ENCODE measurements around the gene KANSL3.
A peak's percentile ranks its signal among the peaks of the same experiment; 100 is the strongest.
"Not testable (repeated sequence)": the region's sequence is repeated elsewhere in the genome, so short reads cannot be mapped to it uniquely, and the experiment has no call there.

Gene KANSL3

DNA sequence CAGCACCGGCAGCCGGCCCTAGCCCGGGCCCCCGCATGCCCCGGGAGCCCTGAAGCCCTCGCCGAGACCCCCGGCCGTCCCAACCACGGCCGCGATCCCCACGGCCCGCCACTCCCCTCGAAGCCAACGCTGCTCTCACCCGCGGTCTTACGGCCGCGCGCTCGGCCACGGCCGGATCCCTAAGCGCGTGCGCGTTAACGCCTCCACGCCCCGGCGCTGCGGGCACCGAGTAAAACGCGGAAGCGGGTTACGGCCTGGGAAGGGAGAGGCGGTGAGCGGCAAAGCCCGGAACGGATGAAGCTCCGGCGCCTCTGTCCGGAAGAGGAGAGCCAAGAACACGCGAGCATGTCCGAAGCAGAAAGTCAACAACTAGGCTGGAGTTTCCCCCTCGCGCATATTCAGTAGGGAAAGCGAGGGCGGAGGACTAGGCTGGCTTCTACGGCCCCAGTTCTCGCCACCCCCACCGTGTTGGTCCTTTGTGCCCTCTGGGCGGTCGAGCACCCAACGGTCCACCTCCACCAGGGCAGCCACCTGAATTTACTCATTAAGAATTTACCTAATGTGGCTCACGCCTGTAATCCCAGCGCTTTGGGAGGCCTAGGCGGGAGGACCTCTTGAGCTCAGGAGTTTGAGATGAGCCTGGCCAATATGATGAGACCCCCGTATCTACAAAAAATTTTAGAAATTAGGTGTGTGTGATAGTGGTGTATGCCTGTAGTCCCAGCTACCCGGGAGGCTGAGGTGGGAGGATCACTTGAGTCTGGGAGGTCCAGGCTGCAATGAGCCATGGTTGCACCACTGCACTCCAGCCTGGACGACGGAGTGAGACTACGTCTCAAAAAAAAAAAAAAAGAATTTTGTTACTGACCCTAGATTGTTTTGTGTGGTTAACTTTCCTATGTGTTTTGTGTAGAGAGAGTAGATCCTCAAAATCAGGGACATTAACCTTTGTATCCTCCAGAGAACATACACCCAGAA lies at the start of gene KANSL3:
Gene KANSL3 (minus strand): TSS at position 169 of the 978 bp plus-strand sequence. CDS start 1,177 bp downstream, outside the sequence.
- DNase-seq: peak; percentile 34 to 91 (median 84)

DNA sequence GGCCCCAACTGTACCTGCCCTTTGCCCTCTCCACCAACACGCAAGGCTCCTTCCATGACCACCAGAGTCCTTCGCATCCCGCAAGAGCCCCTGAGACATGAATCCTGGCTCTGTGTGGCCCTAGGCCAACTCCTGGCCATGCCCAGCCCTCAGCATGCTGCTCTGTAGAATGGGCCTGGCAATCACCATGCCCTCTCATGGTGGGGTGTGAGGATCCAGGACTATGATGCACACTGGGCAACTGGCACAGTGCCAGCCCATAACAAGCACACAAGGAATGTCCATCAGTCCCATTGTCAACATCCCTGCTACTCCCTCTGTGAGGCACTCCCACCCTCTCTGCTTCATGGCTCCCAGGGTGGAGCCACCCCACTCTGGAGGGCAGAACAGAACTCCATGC lies 49.2 kb upstream of the KANSL3 start:
- no peak for DNase-seq

DNA sequence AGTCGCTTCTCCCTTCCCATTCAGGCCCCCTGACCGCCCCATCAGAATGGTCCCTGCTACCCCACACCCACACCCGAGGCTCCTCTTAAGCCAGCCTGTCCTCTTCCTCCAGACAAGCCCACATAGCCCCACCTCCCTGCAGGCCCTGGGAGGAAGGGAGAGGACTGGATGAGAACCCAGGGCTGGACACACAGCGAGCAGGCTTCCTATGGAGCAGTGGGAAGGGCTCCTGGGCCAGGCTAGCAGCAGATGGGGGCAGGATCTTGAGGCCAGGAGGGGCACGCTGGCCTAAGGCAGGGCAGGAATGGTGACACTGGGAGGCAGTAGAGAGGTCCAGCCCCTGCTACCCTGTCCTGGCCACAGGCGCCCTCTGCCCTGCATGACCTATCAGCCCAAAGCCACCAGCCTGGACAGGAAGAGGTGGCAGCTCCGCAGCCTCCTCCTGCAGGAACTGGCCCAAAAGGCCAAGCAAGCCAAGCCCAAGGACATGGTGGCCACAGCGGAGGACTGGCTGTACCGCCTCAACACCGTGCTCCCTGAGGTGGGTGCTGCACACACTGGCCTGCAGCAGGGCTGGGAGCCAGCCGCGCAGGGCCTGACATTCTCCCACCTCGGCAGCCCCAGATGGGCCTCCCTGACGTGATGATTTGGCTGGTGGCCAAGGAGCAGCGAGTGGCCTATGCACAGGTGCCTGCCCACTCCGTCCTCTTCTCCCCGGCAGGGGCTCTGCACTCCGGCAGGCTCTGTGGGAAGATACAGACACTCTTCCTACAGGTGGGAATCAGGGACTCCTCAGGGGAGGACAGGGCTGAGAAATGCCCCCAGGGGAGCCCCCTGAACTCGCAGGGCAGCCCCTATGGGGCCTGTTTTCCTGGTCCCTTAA lies 47.7 kb upstream of the KANSL3 start:
- peak in 1 of 14 donors; percentile 22 for DNase-seq

DNA sequence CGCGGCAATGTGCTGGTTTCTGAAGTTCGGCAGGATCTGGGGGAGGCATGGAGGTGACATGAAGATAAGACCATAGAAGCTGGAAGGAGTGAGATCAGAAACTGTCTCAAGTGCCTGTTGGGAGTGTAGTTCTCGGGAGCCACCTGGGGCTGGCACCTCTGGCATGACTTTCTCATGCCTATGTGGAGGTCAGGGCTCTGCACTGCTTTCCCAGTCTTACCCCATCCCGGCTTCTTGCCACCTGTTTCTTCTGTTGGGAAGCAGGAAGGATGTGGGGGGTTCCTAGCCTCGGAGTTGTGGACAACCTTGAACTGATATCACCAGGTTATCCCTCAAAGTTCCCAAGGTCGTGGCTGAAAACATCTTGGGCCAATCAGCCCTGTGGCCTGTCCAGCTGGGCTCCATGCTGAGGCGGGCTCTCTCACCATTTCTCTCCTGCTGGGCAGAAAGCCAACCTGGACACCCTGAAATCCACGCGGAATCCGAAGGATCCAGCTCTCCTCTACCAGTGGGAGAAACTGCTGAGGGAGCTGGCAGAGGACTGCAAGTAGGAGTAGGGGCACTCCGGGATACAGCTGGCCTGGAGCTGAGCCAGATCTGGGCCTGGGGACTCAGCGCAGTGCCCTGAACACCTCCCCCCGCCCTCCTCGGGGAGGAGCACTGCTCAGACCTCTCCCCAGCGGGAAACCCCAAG lies 46.9 kb upstream of the KANSL3 start:
- DNase-seq: no peak

DNA sequence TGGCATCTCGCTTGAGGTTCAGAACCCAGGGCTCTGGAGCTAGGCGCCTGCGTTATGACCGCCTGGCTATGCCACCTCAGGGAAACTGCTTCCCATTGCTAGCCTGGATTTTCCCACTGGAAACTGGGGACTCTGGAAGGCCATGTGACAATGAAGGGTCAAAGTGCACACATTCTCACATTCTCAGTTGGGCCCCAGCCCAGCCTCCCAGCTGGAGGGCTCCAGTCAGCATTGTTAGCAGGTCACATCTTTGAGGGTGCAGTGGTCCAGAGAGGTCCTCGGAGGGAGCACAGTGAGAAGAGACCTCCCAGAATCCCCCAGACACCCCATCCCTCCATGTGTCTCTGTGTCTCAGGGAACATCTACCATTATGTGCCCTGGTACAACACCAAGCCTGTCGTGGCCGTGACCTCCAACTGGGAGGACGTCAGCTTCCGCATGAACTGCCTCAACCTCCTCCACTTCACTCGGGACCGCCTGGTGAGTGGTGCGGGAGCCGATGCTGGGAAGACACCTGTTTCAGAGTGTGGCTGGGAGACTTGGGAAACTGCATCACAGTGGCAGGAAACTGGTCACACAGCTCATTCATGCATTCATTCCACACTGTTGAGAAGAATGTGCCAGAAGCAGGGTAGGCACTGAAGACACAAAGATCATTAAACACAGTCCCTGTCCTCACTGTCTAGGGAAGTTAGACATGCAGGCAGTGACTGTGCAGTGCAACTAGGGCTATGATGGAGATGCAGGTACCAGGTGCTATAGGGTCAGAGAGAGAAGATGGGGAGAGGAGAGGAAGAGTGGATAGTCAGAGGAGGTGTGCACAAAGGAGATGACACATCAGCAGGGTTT lies 46.1 kb upstream of the KANSL3 start:
- no peak for DNase-seq

DNA sequence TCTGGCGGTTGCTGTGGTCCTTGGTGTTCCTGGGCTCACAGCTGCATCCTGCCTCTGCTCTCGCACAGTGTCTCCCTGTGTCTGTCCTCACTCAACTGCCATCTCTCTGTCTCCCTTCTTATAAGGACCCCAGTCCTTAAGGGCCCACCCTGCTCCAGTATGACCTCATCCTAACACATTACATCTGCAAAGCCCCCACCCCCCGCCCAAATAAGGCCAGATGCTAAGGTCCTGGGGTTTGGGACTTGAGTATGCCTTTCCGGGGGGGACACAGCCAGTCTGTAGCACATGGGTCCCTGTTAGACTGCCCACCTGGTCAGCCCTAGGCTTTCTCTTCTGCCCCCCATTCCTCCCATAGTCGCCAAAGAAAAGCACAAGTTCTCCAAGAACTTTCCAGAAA lies 45.2 kb upstream of the KANSL3 start:
- no peak for DNase-seq

DNA sequence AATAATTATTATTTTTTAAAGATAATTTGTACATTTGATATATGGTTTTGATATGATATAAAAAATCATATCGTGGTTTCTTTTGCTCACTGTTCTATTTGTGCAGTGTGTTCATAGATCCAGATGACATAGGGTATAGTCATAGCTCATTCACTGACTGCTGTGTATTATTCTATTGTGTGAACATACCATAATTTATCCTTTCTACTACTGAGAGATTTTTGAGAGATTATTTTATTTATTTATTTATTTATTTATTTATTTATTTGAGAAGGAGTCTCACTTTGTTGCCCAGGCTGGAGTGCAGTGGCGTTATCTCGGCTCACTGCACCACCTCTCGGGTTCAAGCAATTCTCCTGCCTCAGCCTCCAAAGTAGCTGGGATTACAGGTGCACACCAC lies 43.4 kb upstream of the KANSL3 start:
- DNase-seq: no peak

DNA sequence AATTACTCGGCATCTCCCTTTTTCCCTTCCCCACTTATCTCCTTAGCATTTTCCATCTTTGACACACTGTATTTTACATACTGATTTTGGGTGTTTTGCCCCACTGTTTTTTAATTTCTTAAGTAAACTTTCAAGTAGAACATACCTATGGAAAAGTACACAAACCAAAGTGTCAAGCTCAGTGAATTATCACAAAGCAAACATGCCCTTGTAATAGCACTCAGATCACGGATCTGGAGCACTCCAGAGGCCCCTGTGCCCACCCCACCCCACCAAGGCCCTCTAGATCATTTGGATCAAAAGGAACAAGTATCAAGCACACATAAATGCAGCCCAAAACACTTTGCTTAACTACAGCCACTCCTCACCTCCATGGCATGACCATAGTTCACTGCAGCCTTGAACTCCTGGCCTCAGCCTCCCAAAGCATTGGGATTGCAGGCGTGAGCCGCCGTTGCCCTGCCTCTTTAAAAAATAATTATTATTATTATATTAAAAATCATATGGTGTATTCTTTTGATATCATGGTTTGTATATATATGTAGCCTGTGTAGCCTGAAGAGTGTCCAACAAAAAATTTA lies 42.5 kb upstream of the KANSL3 start:
- no peak for DNase-seq

DNA sequence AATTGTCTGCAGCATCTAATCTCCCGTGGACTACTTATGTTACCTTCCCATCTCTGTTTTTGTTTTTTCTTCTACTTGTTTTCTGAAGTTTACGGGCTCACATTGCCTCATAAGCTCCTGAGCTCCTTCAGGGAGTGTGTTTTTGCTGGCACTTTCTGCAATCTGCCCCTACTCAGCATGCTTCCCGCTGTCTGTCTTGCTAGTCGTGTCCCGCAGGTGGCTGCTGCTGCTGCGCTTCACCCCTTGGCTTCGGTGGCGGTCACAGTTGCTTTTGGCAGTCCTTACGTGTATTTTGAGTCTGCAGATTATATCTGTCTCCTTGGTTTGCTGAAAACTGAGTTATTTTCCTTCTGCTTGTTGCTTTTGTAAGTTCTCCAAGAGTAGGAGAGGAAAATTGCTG lies 41.7 kb upstream of the KANSL3 start:
- DNase-seq: no peak

DNA sequence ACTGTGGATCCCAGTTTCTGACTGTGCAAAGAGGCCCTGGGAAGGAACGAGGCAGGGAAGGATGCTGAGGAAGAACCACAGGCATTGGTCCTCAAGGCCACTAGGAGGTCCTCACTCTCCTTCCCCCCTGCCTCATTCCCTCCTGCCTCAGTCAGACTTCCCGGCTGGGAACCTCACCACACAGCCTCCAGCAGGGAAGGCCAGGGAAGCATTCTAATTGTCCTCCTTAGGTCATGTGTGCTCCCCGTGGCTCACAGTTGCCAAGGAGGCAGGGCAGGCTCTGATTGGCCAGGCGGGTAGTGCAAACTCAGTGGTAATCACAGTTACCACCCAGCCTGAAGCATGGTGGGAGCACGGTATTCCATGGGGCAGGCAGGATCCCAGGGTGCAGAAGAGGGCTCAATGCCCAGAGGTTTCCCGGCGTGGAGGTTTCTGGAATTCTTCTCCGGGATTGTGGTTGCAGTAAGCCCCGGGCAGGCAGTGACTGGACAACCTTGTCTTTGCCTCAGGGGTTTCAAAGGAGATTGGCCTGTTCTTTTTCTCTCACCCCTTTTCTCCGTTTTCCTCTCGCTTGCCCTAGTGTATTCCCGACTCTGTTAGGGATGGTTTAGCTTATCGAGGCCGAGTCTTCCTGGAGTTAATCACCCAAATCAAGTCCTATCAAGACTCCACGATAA lies 31.6 kb upstream of the KANSL3 start:
- DNase-seq: no peak

DNA sequence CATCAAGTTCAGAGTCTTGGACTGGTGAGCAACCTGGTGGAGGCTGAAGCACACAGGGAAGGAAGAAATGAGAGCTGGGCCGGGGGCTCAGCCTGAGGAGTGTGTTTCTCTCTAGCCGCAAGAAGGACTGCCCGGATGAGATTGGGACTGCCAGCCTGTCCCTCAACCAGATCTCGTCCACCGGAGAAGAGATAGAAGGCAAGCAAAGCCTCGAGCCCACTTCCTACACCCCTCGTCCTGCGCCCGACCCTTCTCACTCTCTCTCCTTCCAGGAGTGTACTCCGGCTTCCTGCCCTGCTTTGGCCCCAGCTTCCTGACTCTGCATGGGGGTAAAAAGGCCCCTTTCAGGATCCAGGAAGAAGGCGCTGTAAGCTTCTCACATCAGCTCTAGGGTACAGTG lies 30.7 kb upstream of the KANSL3 start:
- no peak for DNase-seq

DNA sequence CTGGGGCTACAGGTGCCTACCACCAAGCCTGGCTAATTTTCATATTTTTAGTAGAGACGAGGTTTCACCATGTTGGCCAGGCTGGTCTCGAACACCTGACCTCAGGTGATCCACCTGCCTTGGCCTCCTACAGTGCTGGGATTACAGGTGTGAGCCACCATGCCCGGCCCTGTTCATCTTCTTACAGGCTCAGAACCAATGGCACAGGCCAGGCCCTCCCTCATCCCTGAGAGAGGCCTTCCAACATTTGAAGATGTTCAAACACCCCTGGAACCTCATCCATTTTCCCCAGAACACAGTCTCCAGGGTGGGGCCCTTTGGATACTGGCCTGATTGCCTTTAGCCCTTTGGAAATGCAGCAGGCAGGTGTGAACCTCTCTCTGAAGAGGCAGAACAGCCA lies 27.6 kb upstream of the KANSL3 start:
- DNase-seq: not testable (repeated sequence)

DNA sequence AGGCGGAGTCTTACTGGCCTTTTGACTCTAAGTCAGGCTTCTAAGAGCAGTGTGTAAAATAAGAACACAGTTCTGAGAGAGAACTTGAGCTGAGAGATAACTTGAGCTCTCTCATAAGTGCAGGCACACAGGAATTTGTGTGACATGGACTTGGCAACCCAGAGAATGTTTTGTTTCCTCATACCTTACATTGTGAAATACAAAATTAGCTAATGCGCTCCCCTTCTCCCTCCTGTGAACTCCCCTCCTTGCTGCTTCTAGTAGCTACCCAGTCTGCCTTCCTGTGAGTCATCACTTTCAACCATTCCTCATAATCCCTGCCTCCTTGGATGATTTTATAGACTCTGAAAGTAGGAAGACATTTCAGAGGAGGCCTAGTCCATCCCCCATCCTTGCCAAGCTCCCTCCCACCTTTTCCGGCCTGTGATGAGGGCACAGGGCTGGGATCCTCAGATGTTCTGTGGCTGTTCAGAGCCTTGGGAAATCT lies 27.0 kb upstream of the KANSL3 start:
- DNase-seq: no peak

DNA sequence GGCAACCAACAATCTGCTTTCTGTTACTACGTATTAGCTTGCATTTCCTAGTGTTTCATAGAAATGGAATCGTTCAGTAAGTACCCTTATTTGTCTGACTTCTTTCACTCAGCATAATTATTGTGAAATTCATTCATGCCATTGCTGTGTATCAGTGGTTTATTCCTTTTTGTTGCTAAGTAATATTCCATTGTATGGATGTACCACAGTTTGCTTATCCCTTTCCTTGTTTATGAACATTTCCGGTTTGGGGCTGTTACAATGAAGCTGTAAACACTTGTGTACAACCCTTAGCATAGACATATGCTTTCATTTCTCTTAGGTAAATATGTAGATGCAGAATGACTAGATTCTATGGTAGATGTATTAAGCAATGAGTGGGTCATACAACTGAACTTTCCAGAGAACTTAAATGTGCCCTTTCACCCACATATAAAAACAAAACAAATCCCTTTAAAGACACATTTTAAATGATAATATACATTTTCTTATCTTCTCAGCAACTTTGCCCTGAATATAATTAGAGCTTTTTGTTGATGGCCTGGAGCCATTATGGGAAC lies 26.3 kb upstream of the KANSL3 start:
- DNase-seq: no peak

DNA sequence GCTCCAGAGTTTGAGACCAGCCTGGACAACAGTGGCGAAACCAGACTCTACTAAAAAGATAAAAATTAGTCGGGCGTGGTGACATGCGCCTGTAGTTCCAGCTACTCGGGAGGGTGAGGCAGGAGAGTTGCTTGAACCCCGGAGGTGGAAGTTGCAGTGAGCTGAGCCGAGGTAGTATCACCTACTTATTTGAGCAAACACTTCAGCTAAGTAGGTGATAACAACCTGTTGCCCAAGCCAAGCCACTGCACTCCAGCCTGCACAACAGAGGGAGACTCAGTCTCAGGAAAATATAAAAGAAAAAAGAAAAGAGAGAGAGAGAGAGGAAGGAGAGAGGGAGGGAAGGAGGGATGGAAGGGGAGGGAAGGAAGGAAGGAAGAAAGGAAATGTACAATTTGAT lies 25.7 kb upstream of the KANSL3 start:
- DNase-seq: no peak

DNA sequence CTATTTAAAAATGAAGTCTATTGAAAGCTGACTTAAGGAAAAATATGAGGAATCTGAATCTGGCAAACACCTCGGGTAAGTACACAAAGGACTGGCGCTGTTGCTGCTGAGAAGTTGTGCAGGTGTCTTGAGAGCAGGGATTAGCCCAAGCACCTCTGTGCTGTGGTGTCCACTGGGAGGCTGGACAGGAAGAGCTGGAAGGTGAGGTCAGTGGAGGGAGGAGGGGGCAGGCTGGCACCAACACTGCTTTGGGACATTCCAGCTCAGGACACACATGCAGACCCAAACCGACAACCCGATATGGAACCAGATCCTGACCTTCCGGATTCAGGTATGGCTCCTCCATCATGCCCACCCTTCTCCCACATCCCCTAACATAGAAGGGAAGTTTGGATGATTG lies 25.1 kb upstream of the KANSL3 start:
- DNase-seq: no peak

DNA sequence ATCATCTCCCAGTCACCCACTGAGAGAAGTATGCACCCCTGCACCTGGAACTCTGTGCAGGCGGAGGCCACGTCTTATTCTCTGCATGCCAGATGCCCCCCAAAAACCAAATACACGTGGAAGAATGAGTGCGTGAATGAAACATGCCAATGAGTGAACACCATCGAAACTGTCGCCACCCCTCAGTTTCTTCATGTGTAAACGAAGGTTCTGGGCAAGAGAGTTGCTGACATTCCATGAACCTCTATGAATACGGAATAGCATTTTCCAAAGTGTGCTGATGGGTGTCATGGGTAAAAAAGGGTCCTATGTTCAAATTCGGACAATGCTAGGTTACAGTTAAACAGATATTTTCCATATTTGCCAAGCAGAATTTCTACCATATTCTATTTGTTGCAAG lies 24.2 kb upstream of the KANSL3 start:
- DNase-seq: no peak

DNA sequence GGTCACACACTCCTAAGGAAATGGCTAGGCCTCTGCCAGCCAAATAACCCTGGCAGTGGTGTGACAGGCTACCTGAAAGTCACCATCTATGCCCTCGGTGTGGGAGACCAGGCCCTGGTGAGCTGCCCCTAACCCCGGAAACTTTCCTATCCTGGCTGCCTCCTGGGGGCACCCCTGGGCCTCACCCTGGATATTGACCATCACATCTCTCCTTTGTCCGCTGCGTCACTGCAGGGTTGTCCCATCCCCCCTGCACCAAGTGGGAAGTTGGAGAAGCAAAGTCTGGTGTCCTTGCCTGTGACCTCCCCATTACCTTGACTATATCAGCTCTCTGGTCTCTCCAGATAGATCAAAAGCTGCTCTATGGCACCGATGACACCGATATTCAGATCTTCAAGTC lies 23.2 kb upstream of the KANSL3 start:
- no peak for DNase-seq

DNA sequence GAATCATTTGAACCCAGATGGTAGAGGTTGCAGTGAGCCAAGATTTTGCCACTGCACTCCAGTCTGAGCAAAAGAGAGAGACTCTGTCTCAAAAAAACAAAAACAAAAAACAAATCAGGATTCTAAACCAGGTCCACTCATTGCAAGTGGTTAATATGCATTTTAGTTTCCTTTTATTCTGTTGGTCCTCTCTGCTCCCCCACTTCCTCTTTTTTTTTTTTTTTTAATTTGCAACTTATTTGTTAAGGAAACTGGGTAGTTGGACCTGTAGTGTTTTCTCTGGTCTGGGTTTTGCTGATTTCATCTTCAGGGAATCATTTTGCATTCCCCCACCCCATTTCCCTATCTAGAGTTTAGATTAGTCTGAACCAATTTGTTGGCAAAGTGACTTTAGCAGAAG lies 18.4 kb upstream of the KANSL3 start:
- DNase-seq: no peak

DNA sequence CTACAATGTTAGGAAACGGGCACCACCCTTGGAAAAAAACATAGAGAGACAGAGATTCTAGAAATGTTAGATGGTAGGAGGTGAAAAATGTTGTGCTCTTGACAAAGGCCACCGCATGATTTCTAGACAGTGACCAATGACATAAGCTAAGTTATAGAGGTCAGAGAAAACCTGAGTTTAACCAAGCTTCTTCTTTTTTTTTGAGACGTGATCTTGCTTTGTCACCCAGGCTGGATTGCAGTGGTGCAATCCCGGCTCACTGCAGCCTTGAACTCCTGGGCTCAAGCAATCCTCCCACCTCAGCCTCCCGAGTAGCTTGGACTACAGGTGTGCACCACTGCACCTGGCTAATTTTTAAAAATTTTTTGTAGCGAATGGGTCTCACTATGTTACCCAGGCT lies 17.4 kb upstream of the KANSL3 start:
- DNase-seq: no peak
